Measurements from ENCODE around the gene LCN15.

Gene LCN15

GRCh38 chr9:136723362-136723976, 40.8 kb downstream of the LCN15 start:
- POLR2A ChIA-PET: interaction anchor here (0.6 to 2.7 kb wide), 5 partner anchors 10 to 184 kb away, joined by 3 to 21 read pairs (median 5); partner anchors contain the start of gene DIPK1B
- no peak overlapping the region for H3K4me3 ChIP-seq (ENCODE audit: control insufficient read depth in 1 of 7, extremely low read depth in 1 of 7, insufficient read depth in 4 of 7, low read depth in 2 of 7, low read length in 6 of 7)
- CTCF ChIA-PET: interaction anchor here (1.1 to 1.7 kb wide), 4 partner anchors 9 to 51 kb away, joined by 3 to 5 read pairs (median 4); no protein-coding TSS in a partner anchor
- DNase-seq: no peak
- H3K36me3 ChIP-seq (ENCODE audit: control insufficient read depth in 4 of 4, insufficient read depth in 4 of 4, low read length in 3 of 4): peaks cover 6 to 80% (median 55%) of the 10 kb centered on the region in 4 experiments
- peaks cover 4 to 60% (median 47%) of the 10 kb centered on the region in 4 experiments for H3K4me1 ChIP-seq (ENCODE audit: control extremely low read depth in 1 of 4, control insufficient read depth in 4 of 4, insufficient read depth in 4 of 4, low read length in 3 of 4)
- no peaks in the 10 kb centered on the region for H3K9me3 ChIP-seq (ENCODE audit: control extremely low read depth in 1 of 5, control insufficient read depth in 4 of 5, insufficient read depth in 2 of 5, low read depth in 1 of 5, low read length in 4 of 5)
- H3K27ac ChIP-seq (ENCODE audit: insufficient read depth in 1 of 2, low read depth in 1 of 2, low read length in 2 of 2, poor library complexity in 1 of 2, severe bottlenecking in 2 of 2): no peak overlapping the region
- H3K27me3 ChIP-seq (replicated peaks in 2 of 5; ENCODE audit: control insufficient read depth in 4 of 5, insufficient read depth in 5 of 5, low read length in 4 of 5): no peaks in the 10 kb centered on the region
- WGBS (ENCODE audit: insufficient coverage): 94% methylated on average over 32 of the region's 32 CpGs

GRCh38 chr9:136722969-136723356, 41.4 kb downstream of the LCN15 start:
- CTCF ChIA-PET: interaction anchor here (1.1 to 1.7 kb wide), 5 partner anchors 9 to 51 kb away, joined by 3 to 5 read pairs (median 4); no protein-coding TSS in a partner anchor
- Histone ChIP-seq H3K4me1 (ENCODE audit: control extremely low read depth in 1 of 4, control insufficient read depth in 4 of 4, insufficient read depth in 4 of 4, low read length in 3 of 4) (peaks cover 4 to 60% (median 49%) of the 10 kb centered on the region in 4 experiments), H3K9me3 (ENCODE audit: control extremely low read depth in 1 of 5, control insufficient read depth in 4 of 5, insufficient read depth in 2 of 5, low read depth in 1 of 5, low read length in 4 of 5) (no peaks in the 10 kb centered on the region), H3K27ac (ENCODE audit: insufficient read depth in 1 of 2, low read depth in 1 of 2, low read length in 2 of 2, poor library complexity in 1 of 2, severe bottlenecking in 2 of 2) (no peak overlapping the region), H3K27me3 (replicated peaks in 2 of 5; ENCODE audit: control insufficient read depth in 4 of 5, insufficient read depth in 5 of 5, low read length in 4 of 5) (no peaks in the 10 kb centered on the region), H3K36me3 (ENCODE audit: control insufficient read depth in 4 of 4, insufficient read depth in 4 of 4, low read length in 3 of 4) (peaks cover 6 to 83% (median 56%) of the 10 kb centered on the region in 4 experiments), H3K4me3 (ENCODE audit: control insufficient read depth in 1 of 7, extremely low read depth in 1 of 7, insufficient read depth in 4 of 7, low read depth in 2 of 7, low read length in 6 of 7) (no peak overlapping the region)
- 95% methylated on average over 24 of the region's 24 CpGs for WGBS (ENCODE audit: insufficient coverage)
- POLR2A ChIA-PET: interaction anchor here (0.6 to 2.7 kb wide), 5 partner anchors 10 to 97 kb away, joined by 4 to 21 read pairs (median 5); partner anchors contain the start of gene DIPK1B
- peak in 1 of 3 donors; percentile 50 for DNase-seq

GRCh38 chr9:136722093-136722968, 42.0 kb downstream of the LCN15 start:
- 92% methylated on average over 30 of the region's 31 CpGs for WGBS (ENCODE audit: insufficient coverage)
- CTCF ChIA-PET: interaction anchor here (1.3 to 2.4 kb wide), 6 partner anchors 8 to 50 kb away, joined by 3 to 14 read pairs (median 4); no protein-coding TSS in a partner anchor
- H3K36me3 ChIP-seq (ENCODE audit: control insufficient read depth in 4 of 4, insufficient read depth in 4 of 4, low read length in 3 of 4): peaks cover 8 to 87% (median 58%) of the 10 kb centered on the region in 4 experiments

GRCh38 chr9:136721339-136722092, 42.8 kb downstream of the LCN15 start:
- Histone ChIP-seq H3K4me3 (ENCODE audit: control insufficient read depth in 1 of 7, extremely low read depth in 1 of 7, insufficient read depth in 4 of 7, low read depth in 2 of 7, low read length in 6 of 7) (no peak overlapping the region), H3K9me3 (ENCODE audit: control extremely low read depth in 1 of 5, control insufficient read depth in 4 of 5, insufficient read depth in 2 of 5, low read depth in 1 of 5, low read length in 4 of 5) (no peaks in the 10 kb centered on the region), H3K36me3 (ENCODE audit: control insufficient read depth in 4 of 4, insufficient read depth in 4 of 4, low read length in 3 of 4) (peaks cover 8 to 85% (median 59%) of the 10 kb centered on the region in 4 experiments), H3K27ac (ENCODE audit: insufficient read depth in 1 of 2, low read depth in 1 of 2, low read length in 2 of 2, poor library complexity in 1 of 2, severe bottlenecking in 2 of 2) (no peak overlapping the region), H3K27me3 (replicated peaks in 2 of 5; ENCODE audit: control insufficient read depth in 4 of 5, insufficient read depth in 5 of 5, low read length in 4 of 5) (no peaks in the 10 kb centered on the region), H3K4me1 (ENCODE audit: control extremely low read depth in 1 of 4, control insufficient read depth in 4 of 4, insufficient read depth in 4 of 4, low read length in 3 of 4) (peaks cover 0 to 62% (median 53%) of the 10 kb centered on the region in 4 experiments)
- WGBS (ENCODE audit: insufficient coverage): 83% methylated on average over 18 of the region's 30 CpGs
- CTCF ChIA-PET: interaction anchor here (0.9 to 2.4 kb wide), 5 partner anchors 8 to 50 kb away, joined by 3 to 14 read pairs (median 4); no protein-coding TSS in a partner anchor
- POLR2A ChIA-PET: interaction anchor here (1.0 to 2.7 kb wide), 4 partner anchors 8 to 32 kb away, joined by 3 to 21 read pairs (median 4); partner anchors contain the start of gene DIPK1B
- no peak for DNase-seq

More at GRCh38 chr9:136722093-136722968, 42.0 kb downstream of the LCN15 start:
- Histone ChIP-seq H3K4me3 (ENCODE audit: control insufficient read depth in 1 of 7, extremely low read depth in 1 of 7, insufficient read depth in 4 of 7, low read depth in 2 of 7, low read length in 6 of 7) (no peak overlapping the region), H3K4me1 (ENCODE audit: control extremely low read depth in 1 of 4, control insufficient read depth in 4 of 4, insufficient read depth in 4 of 4, low read length in 3 of 4) (peaks cover 4 to 65% (median 53%) of the 10 kb centered on the region in 4 experiments), H3K27ac (ENCODE audit: insufficient read depth in 1 of 2, low read depth in 1 of 2, low read length in 2 of 2, poor library complexity in 1 of 2, severe bottlenecking in 2 of 2) (no peak overlapping the region), H3K9me3 (ENCODE audit: control extremely low read depth in 1 of 5, control insufficient read depth in 4 of 5, insufficient read depth in 2 of 5, low read depth in 1 of 5, low read length in 4 of 5) (no peaks in the 10 kb centered on the region), H3K27me3 (replicated peaks in 2 of 5; ENCODE audit: control insufficient read depth in 4 of 5, insufficient read depth in 5 of 5, low read length in 4 of 5) (no peaks in the 10 kb centered on the region)
- POLR2A ChIA-PET: interaction anchor here (1.1 to 2.7 kb wide), 3 partner anchors 9 to 33 kb away, joined by 4 to 21 read pairs (median 6); partner anchors contain the start of gene DIPK1B
- no peak for DNase-seq

- CTCF ChIA-PET: interaction anchor here (0.9 to 8.7 kb wide), 4 partner anchors 7 to 25 kb away, joined by 3 to 92 read pairs (median 9); no protein-coding TSS in a partner anchor
- POLR2A ChIA-PET: interaction anchor here (1.0 kb wide), 2 partner anchors 9 to 20 kb away, joined by 3 to 4 read pairs; partner anchors contain the start of gene DIPK1B
- DNase-seq: no peak
- Histone ChIP-seq H3K4me3 (ENCODE audit: control insufficient read depth in 1 of 7, extremely low read depth in 1 of 7, insufficient read depth in 4 of 7, low read depth in 2 of 7, low read length in 6 of 7) (no peak overlapping the region), H3K27me3 (replicated peaks in 2 of 5; ENCODE audit: control insufficient read depth in 4 of 5, insufficient read depth in 5 of 5, low read length in 4 of 5) (no peaks in the 10 kb centered on the region), H3K4me1 (ENCODE audit: control extremely low read depth in 1 of 4, control insufficient read depth in 4 of 4, insufficient read depth in 4 of 4, low read length in 3 of 4) (peaks cover 0 to 62% (median 53%) of the 10 kb centered on the region in 4 experiments), H3K36me3 (ENCODE audit: control insufficient read depth in 4 of 4, insufficient read depth in 4 of 4, low read length in 3 of 4) (peaks cover 8 to 80% (median 57%) of the 10 kb centered on the region in 4 experiments), H3K27ac (ENCODE audit: insufficient read depth in 1 of 2, low read depth in 1 of 2, low read length in 2 of 2, poor library complexity in 1 of 2, severe bottlenecking in 2 of 2) (no peak overlapping the region), H3K9me3 (ENCODE audit: control extremely low read depth in 1 of 5, control insufficient read depth in 4 of 5, insufficient read depth in 2 of 5, low read depth in 1 of 5, low read length in 4 of 5) (no peaks in the 10 kb centered on the region)
- WGBS (ENCODE audit: insufficient coverage): 84% methylated on average over 11 of the region's 11 CpGs
These were observed 43.4 kb downstream of the LCN15 start for GRCh38 chr9:136720898-136721338.

- H3K4me3 ChIP-seq (ENCODE audit: control insufficient read depth in 1 of 7, extremely low read depth in 1 of 7, insufficient read depth in 4 of 7, low read depth in 2 of 7, low read length in 6 of 7): no peak overlapping the region
- H3K4me1 ChIP-seq (ENCODE audit: control extremely low read depth in 1 of 4, control insufficient read depth in 4 of 4, insufficient read depth in 4 of 4, low read length in 3 of 4): peaks cover 0 to 62% (median 53%) of the 10 kb centered on the region in 4 experiments
- no peaks in the 10 kb centered on the region for H3K27me3 ChIP-seq (replicated peaks in 2 of 5; ENCODE audit: control insufficient read depth in 4 of 5, insufficient read depth in 5 of 5, low read length in 4 of 5)
- peaks cover 8 to 78% (median 54%) of the 10 kb centered on the region in 4 experiments for H3K36me3 ChIP-seq (ENCODE audit: control insufficient read depth in 4 of 4, insufficient read depth in 4 of 4, low read length in 3 of 4)
- no peak overlapping the region for H3K27ac ChIP-seq (ENCODE audit: insufficient read depth in 1 of 2, low read depth in 1 of 2, low read length in 2 of 2, poor library complexity in 1 of 2, severe bottlenecking in 2 of 2)
- no peak for DNase-seq
- ChIA-PET CTCF (interaction anchor here (1.0 to 8.7 kb wide), 4 partner anchors 7 to 63 kb away, joined by 3 to 92 read pairs (median 8); no protein-coding TSS in a partner anchor), POLR2A (interaction anchor here (0.7 to 1.0 kb wide), 3 partner anchors 8 to 39 kb away, joined by 3 to 5 read pairs (median 4); partner anchors contain the start of gene DIPK1B)
- H3K9me3 ChIP-seq (ENCODE audit: control extremely low read depth in 1 of 5, control insufficient read depth in 4 of 5, insufficient read depth in 2 of 5, low read depth in 1 of 5, low read length in 4 of 5): no peaks in the 10 kb centered on the region
- WGBS (ENCODE audit: insufficient coverage): 93% methylated on average over 19 of the region's 20 CpGs
These were observed 43.9 kb downstream of the LCN15 start for GRCh38 chr9:136720251-136720897.

Measured in common myeloid progenitor, CD34-positive (primary cell).